Choroid plexus epithelial cell (primary cell): ENCODE measurements around the gene OR5V1.

ENCODE experiments used
- DNase-seq: peaks from one replicate; pipeline ENCODE4 v3.0.0-alpha.2; 2010; ENCODE audit warnings: low read depth
- H3K4me3 ChIP-seq: 2 replicates; pipeline ENCODE4 v1.5.1; 2011; ENCODE audit warnings: low read depth, mild to moderate bottlenecking, control low read depth, low read length, moderate library complexity
- CTCF ChIP-seq: conservative IDR thresholded peaks from 2 replicates; pipeline ENCODE4 v1.5.1; 2011; ENCODE audit warnings: low read depth, mild to moderate bottlenecking, control low read depth, inconsistent platforms, low read length, moderate library complexity

Gene OR5V1

DNA sequence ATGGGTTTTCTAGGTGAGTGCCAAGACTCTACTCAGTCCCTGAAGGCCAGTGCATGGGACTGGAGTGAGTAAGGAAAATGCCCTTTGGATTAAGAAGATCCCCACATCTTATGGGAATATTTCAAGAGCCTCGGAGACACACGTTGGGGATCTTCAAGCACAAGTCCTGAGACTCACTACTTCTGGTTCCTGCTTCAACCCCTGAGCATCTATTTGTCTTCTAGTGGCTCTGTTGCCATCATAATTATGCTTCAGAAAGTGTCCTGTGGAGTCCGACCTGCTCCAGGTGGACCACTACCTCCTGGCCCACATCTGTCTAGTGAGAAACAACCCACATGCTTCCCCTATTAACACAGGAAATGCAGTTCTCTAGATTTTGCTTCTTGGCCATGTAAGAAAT is at the start of gene OR5V1:
Gene OR5V1 (minus strand): TSS at position 101 of the 400 bp plus-strand sequence. CDS start 12,670 bp downstream, outside the sequence.
- H3K4me3 ChIP-seq = no peak within 1 kb of the TSS
- no peak for DNase-seq
- TF ChIP-seq CTCF = no peak

DNA sequence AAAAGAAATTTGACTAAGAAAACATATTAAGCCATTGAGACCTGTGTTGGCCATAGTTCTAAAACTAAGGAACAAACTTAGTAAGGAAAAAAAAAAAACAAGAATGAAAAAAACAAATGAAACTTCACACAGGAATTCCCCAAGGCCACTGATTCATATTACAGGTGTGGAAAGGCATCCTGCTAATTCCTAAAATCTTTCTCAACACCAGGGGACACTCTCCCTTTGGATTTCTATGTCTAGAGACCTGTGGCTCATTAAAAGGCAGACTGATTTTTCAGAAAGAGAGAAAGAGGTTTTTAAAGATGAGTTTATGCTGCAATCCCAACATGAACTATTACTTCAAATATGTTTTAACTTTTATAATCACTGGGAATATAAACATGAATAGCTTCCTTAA is 45.9 kb upstream of the OR5V1 start, which contains the start of gene OR12D1:
Gene OR12D1 (plus strand): TSS at position 341 of the 400 bp plus-strand sequence.
- no peak for DNase-seq
- no peak within 1 kb of the TSS for H3K4me3 ChIP-seq
- TF ChIP-seq CTCF = no peak

- DNase-seq = no peak
- no peak for TF ChIP-seq CTCF
- H3K4me3 ChIP-seq = no peak overlapping the region
These were observed 35.1 kb upstream of the OR5V1 start for GRCh38 chr6:29403801-29404200.

- no peak for TF ChIP-seq CTCF
- H3K4me3 ChIP-seq = no peak overlapping the region
- DNase-seq = no peak
These were observed 30.9 kb upstream of the OR5V1 start for GRCh38 chr6:29399525-29399924.

DNA sequence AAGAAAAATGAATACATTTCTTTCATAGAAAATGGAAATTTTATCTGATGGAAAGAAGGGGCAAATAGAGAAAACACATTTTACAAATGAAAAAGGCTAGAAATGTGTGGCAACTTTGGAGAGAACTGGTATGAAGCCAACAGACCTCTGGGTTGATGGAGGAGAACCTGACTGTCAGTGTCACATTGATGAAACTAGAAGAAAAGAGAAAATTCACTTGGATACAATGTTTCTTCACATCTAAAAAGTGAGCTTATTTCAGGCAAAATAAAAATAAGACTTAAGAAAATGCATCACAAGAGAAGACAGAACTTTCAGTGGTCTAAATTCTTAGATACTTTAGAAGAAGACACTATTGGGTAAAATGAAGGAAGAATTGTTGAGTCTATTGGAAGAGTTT is 26.7 kb upstream of the OR5V1 start, which contains the start of gene OR12D2:
Gene OR12D2 (plus strand): TSS at position 301 of the 400 bp plus-strand sequence. CDS start 1,069 bp downstream, outside the sequence.
- no peak for DNase-seq
- no peak within 1 kb of the TSS for H3K4me3 ChIP-seq
- TF ChIP-seq CTCF = no peak

GRCh38 chr6:29388533-29388932 is 19.9 kb upstream of the OR5V1 start:
- TF ChIP-seq CTCF = no peak
- H3K4me3 ChIP-seq = no peak overlapping the region
- no peak for DNase-seq

GRCh38 chr6:29376003-29376402 is 7.3 kb upstream of the OR5V1 start:
- peak; percentile 23 for DNase-seq
- peak; percentile 20 for TF ChIP-seq CTCF

More at GRCh38 chr6:29376003-29376402, 7.3 kb upstream of the OR5V1 start:
- no peak overlapping the region for H3K4me3 ChIP-seq
